ENCODE results near the gene FBH1. TPM values are rescaled to one million over a fixed set of nuclear protein-coding genes. Genes with fewer than 3 reads are reported as not detected.
"Not testable (repeated sequence)": the region's sequence is repeated elsewhere in the genome, so short reads cannot be mapped to it uniquely, and the experiment has no call there.

FBH1 gene
- total RNA-seq, 4 donors from 2014 or later = 62.6 to 96.9 (median 68.2) TPM

DNA sequence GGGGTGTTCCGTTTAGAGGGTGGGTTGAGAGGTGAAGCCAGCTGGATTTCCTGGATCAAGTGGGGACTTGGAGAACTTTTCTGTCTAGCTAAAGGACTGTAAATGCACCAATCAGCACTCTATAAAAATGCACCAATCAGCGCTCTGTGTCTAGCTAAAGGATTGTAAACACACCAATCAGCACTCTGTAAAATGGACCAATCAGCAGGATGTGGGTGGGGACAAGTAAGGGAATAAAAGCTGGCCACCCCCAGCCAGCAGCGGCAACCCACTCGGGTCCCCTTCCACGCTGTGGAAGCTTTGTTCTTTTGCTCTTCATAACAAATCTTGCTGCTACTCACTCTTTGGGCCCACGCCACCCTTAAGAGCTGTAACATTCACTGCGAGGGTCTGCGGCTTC is 21.7 kb upstream of the FBH1 start:
- in situ Hi-C loops (cut with MboI; ENCODE audit: low sequenced_read_pairs in 4 of 4) = loop anchor here in 3 of 4 donors (25.0 kb wide), 2 partner anchors 181 to 431 kb away; partner anchors contain the start of gene TASOR2 (in 3 of the 3)
- intact Hi-C loops (cut with DNase I; ENCODE audit: low total_unique reads) = not testable (repeated sequence)

DNA sequence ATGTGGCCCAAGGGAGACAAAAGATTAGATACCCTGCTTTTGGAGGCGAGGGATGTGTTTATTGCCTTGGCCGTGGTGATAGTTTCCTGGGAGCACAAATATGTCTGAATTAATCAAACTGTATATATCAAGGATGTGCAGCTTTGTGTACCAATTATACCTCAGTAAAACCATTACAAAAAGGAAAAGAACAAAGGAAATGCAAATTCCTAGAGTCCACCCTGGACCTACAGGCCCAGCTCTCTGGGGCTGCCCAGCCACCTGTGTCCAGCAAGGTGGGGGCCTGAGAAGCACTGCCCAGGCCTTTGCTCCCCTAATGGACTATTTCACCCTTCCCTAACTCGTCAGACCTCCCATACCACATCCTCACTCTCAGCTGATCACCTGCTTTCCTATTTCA is 20.9 kb upstream of the FBH1 start:
- in situ Hi-C loops (cut with MboI; ENCODE audit: low sequenced_read_pairs in 4 of 4) = loop anchor here in 3 of 4 donors (25.0 kb wide), 2 partner anchors 182 to 432 kb away; partner anchors contain the start of gene TASOR2 (in 3 of the 3)

More for the DNA sequence above, 21.7 kb upstream of the FBH1 start:
- not testable (repeated sequence) for H3K27me3 ChIP-seq, ATAC-seq, H3K9me3 ChIP-seq, H3K27ac ChIP-seq, H3K4me1 ChIP-seq, H3K36me3 ChIP-seq, H3K4me3 ChIP-seq, DNase-seq

DNA sequence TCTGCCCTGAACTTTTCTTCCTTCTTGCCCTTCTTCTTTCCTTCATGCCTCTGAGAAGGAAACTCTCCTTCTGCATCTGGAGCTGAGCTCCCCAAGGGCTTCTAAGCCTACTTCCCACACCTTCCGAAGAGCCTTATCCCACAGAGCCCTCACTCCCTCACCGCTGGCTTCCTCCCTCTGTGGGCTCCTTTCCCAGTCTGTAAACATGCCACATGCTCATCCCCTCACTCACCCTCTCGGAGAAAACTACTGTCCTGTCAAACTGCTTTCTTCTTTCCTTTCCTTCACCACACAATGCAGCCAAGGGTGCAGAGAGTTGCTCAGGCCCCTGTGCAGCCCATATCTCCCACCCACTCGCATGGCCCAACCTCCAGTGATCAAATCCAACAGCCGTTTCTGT is 18.4 kb upstream of the FBH1 start:
- no peak overlapping the region for H3K4me3 ChIP-seq
- DNase-seq (no peak), ATAC-seq (no peak)
- H3K4me1 ChIP-seq = peaks cover 0 to 4% of the 10 kb centered on the region in 2 donors
- no peaks in the 10 kb centered on the region for H3K9me3 ChIP-seq
- no peaks in the 10 kb centered on the region for H3K27me3 ChIP-seq
- peaks cover 0 to 20% of the 10 kb centered on the region in 2 donors for H3K36me3 ChIP-seq
- no peak overlapping the region for H3K27ac ChIP-seq
- intact Hi-C loops (cut with DNase I; ENCODE audit: low total_unique reads) (loop anchor here (5.0 kb wide), 2 partner anchors 239 to 429 kb away; no protein-coding TSS in a partner anchor), in situ Hi-C loops (cut with MboI; ENCODE audit: low sequenced_read_pairs in 4 of 4) (loop anchor here (10.0 to 25.0 kb wide), 4 partner anchors 184 to 434 kb away; partner anchors contain the start of gene TASOR2 (in 4 of the 4))
- TF ChIP-seq, protein P1, sequence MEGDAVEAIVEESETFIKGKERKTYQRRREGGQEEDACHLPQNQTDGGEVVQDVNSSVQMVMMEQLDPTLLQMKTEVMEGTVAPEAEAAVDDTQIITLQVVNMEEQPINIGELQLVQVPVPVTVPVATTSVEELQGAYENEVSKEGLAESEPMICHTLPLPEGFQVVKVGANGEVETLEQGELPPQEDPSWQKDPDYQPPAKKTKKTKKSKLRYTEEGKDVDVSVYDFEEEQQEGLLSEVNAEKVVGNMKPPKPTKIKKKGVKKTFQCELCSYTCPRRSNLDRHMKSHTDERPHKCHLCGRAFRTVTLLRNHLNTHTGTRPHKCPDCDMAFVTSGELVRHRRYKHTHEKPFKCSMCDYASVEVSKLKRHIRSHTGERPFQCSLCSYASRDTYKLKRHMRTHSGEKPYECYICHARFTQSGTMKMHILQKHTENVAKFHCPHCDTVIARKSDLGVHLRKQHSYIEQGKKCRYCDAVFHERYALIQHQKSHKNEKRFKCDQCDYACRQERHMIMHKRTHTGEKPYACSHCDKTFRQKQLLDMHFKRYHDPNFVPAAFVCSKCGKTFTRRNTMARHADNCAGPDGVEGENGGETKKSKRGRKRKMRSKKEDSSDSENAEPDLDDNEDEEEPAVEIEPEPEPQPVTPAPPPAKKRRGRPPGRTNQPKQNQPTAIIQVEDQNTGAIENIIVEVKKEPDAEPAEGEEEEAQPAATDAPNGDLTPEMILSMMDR (IDR thresholded peaks at IDR 0.05 in 4 of 5, conservative IDR thresholded peaks at IDR 0.05 in 1 of 5) = no peak
- TF ChIP-seq POLR2A (IDR thresholded peaks at IDR 0.05) = no peak

More for the DNA sequence above, 20.9 kb upstream of the FBH1 start:
- DNase-seq (no peak), ATAC-seq (no peak)
- no peak overlapping the region for H3K4me3 ChIP-seq
- H3K27me3 ChIP-seq = no peaks in the 10 kb centered on the region
- H3K4me1 ChIP-seq = peaks cover 0 to 4% of the 10 kb centered on the region in 2 donors
- intact Hi-C loops (cut with DNase I; ENCODE audit: low total_unique reads) = no loop called here
- no peaks in the 10 kb centered on the region for H3K36me3 ChIP-seq
- H3K9me3 ChIP-seq = no peaks in the 10 kb centered on the region
- no peak for TF ChIP-seq POLR2A (IDR thresholded peaks at IDR 0.05)
- TF ChIP-seq, protein P1 (IDR thresholded peaks at IDR 0.05 in 4 of 5, conservative IDR thresholded peaks at IDR 0.05 in 1 of 5) = no peak
- no peak overlapping the region for H3K27ac ChIP-seq

DNA sequence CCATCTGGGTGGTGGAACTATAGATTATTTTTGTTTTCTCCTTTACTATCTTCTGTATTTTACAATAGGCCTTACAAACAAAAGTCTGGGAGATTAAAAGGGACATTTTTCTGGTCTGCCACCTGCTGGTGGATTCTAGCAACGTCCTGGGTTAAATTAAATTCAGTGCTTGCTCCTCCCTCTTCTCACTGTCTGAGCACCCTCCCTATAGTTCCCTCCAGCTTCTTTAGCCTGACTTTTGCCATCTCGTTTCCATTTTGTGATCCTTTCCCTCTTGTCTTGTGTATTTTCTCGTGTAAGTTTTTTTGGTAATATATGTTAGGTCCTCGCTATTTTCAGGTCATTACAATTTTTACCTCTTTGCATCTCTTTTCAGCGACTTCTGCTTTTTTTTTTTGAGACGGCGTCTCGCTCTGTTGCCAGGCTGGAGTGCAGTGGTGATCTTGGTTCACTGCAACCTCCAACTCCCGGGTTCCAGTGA is 16.5 kb upstream of the FBH1 start:
- peak in 1 of 2 donors; percentile 52 for DNase-seq
- in situ Hi-C loops (cut with MboI; ENCODE audit: low sequenced_read_pairs in 4 of 4) (loop anchor here (10.0 to 25.0 kb wide), 4 partner anchors 186 to 436 kb away; partner anchors contain the start of gene TASOR2 (in 4 of the 4)), intact Hi-C loops (cut with DNase I; ENCODE audit: low total_unique reads) (loop anchor here (1.0 to 5.0 kb wide), 4 partner anchors 60 to 431 kb away; partner anchors contain the start of gene GDI2)
- H3K36me3 ChIP-seq = peaks cover 0 to 39% of the 10 kb centered on the region in 2 donors
- ATAC-seq = peak; percentile 74 to 84
- no peak overlapping the region for H3K4me3 ChIP-seq
- peaks cover 0 to 4% of the 10 kb centered on the region in 2 donors for H3K4me1 ChIP-seq
- no peaks in the 10 kb centered on the region for H3K27me3 ChIP-seq
- no peak overlapping the region for H3K27ac ChIP-seq
- no peaks in the 10 kb centered on the region for H3K9me3 ChIP-seq
- TF ChIP-seq, protein P1 (IDR thresholded peaks at IDR 0.05 in 4 of 5, conservative IDR thresholded peaks at IDR 0.05 in 1 of 5) = peak; percentile 49 to 71 (median 69)
- TF ChIP-seq POLR2A (IDR thresholded peaks at IDR 0.05) = no peak

DNA sequence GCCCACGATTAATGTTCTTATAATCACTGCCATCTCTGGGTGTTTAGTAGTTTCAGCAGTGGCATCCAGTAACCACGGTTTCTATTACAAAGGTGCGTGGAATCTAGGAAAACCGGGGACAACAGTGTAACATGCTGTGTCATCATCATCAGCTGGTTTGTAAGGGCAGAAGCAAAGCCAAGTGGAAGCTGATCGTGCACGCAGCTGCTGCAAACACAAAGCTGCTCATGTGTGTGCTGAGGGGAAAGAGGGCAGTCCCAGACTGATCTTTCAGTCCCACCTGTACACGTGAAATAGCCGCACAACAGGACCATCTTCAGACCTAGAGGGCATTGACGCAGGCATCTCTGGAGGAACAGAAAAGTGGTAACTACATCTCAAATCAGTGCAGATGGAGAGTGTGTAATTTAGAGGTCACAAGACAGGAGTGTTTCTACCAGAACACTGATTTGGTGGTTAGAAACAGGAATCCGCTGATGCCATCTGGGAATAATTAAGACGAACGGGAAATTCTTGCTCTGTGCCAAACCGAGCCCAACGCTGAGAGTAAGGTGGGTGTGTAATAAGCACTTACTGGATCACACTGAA is 13.8 kb upstream of the FBH1 start:
- H3K27ac ChIP-seq = peak overlapping the region; percentile 5 to 58 (median 14)
- in situ Hi-C loops (cut with MboI; ENCODE audit: low sequenced_read_pairs in 4 of 4) = loop anchor here in 1 of 4 donors (10.0 kb wide), 2 partner anchors 191 to 431 kb away; partner anchors contain the start of gene TASOR2
- intact Hi-C loops (cut with DNase I; ENCODE audit: low total_unique reads) = no loop called here
- H3K9me3 ChIP-seq = no peaks in the 10 kb centered on the region
- H3K4me1 ChIP-seq = no peaks in the 10 kb centered on the region
- ATAC-seq (peak; percentile 51 to 69), DNase-seq (peak in 1 of 2 donors; percentile 26)
- H3K27me3 ChIP-seq = no peaks in the 10 kb centered on the region
- TF ChIP-seq, protein P1 (IDR thresholded peaks at IDR 0.05 in 4 of 5, conservative IDR thresholded peaks at IDR 0.05 in 1 of 5) = no peak
- TF ChIP-seq POLR2A (IDR thresholded peaks at IDR 0.05) = no peak
- H3K36me3 ChIP-seq = peaks cover 0 to 45% of the 10 kb centered on the region in 2 donors
- no peak overlapping the region for H3K4me3 ChIP-seq

DNA sequence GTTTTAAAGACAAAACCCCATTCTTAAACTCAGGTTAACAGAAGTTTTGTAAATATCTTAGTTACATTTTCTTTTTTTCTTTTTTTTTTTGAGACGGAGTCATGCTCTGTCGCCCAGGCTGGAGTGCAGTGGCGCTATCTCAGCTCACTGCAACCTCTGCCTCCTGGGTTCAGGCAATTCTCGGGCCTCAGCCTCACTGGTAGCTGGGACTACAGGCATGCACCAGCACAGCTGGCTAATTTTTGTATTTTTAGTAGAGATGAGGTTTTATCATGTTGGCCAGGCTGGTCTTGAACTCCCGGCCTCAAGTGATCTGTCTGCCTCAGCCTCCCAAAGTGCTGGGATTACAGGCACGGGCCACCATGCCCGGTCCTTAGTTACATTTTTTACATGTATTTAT is 13.0 kb upstream of the FBH1 start:
- ATAC-seq; H3K9me3 ChIP-seq; H3K27me3 ChIP-seq; H3K4me1 ChIP-seq; H3K4me3 ChIP-seq; DNase-seq; intact Hi-C loops (cut with DNase I; ENCODE audit: low total_unique reads): not testable (repeated sequence)
- Histone ChIP-seq H3K36me3 (peaks cover 0 to 50% of the 10 kb centered on the region in 2 donors), H3K27ac (peak overlapping the region in 1 of 4 donors; percentile 7)
- in situ Hi-C loops (cut with MboI; ENCODE audit: low sequenced_read_pairs in 4 of 4) = loop anchor here in 1 of 4 donors (10.0 kb wide), 2 partner anchors 192 to 432 kb away; partner anchors contain the start of gene TASOR2

Data from gastrocnemius medialis (tissue), 4 donors.